HG02943 (cell line): Measurements from ENCODE around the gene MAIP1.

Experiments
- ATAC-seq: cut with Tn5 transposase; IDR thresholded peaks from one replicate; pipeline ENCODE4 v1.9.1; 2021; ENCODE audit warnings: mild to moderate bottlenecking, low read depth, moderate library complexity; ENCODE audit not compliant: unreplicated experiment

The MAIP1 gene

DNA sequence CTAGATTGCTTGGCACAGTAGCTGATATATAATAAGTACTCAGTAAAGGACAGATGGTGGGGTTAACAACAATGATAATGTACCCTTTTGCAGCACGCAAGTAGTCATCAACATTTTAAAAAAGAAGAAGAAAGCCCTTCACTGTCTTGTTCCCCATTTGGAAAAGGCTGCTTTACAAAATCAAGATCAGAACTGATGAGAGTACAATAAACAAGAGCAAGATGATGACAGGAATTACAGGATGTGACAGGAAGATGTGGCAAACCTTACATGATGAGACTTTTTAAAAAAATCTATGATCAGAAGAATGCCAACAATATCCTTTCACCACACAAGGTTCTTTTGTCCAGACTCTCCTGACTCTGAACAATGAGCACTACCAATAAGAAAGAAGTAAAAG, 9.2 kb upstream of the MAIP1 start:
- no peak for ATAC-seq

DNA sequence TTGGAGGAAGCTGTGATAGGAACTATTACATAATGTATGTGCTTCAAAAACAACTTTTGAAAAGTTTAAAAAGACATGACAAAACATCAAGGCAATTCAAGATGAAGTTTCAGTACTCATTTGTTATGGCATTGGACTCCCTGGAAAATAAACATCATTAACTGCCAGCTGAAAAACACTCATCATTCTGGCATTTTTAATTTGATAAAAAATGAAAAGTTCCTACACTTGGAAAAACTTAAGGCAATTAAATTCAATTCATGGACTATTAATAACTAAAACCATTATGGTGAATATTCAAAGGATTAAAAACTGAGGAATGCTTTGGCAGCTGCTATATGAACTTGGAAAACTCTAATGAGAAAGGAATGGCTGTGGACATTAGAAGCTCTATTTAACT, 8.5 kb upstream of the MAIP1 start:
- ATAC-seq = no peak

DNA sequence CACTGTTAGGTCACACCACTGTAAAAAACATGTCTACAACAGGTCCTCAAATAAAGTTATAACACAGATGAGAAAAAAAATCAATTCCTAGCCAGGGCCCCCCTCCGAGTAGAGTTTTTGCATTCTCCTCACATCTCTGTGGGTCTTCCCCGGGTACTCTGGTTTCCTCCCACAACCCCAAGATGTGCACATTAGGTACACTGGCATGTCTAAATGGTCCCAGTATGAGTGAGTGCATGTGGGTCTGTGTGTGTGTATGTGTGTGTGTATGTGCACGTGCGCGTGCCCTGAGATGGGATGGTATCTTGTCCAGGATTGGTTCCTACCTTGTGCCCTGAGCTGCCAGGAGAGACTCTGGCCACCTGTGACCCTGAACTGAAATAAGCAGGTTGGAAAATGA, 5.0 kb upstream of the MAIP1 start:
- ATAC-seq = no peak

DNA sequence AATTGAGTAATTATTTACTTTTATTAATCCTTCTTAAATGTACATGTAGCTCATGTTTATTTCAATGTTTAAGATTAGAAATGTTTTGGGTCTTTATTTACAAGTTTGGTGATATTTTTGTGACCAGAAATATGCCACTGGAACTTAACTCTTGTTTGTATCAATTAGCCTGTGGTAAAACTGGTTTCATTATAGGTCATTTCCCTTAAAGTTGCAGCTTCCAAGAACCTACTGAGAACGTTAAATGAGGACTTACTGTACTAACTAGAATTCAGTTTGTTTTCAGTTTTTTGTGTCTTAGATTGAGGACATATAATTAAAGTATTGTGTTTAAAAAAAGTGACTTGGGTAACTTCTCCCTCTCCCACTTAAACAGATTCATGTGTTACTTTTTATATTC, 4.4 kb upstream of the MAIP1 start:
- ATAC-seq = no peak

DNA sequence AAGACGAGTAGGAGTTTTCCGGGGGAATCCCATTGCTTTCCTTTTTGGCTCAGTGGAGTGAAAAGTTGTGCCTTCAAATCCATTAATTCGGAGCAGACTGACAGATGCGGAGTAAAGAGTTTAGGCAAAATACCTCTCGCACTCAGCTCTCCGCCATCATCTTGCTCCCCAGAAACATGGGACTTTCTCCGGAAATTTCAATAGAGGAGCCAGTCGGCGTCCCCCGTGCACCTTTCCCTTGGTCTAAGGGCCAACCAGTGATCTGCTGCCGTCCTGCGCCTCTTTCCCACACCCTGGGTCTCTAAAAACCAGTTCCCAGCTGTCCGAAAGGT, 409 bp upstream of the MAIP1 start:
- peak; percentile 48 for ATAC-seq

DNA sequence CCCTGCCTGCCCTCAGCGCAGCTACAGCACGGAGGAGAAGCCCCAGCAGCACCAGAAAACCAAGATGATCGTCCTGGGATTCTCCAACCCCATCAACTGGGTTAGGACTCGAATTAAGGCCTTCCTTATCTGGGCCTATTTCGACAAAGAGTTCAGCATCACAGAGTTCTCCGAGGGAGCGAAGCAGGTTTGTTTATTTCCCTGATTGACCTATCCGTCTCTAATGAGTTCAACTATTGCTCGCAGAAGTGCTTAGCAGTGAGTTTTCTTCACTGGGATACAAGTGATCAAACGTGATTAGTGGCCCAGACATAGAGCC, 639 bp downstream of the MAIP1 start:
- ATAC-seq = no peak

DNA sequence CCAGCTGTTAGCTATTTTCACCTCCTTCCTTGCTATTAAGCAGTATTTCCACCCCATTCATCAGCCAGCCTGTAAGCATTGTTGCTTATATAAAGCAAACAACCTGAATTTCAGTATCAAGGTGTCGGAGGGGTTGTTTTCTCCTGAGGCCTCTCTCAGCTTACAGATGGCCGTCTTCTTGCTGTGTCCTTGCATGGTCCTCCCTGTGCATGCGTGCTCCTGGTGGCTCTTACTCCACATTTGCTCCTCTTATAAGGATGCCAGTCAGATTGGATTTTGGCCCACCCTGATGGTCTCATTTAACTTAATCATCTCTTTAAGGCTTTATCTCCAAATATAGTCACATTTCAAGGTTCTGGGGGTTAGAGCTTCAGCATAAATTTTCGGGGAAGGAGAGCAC, 2.6 kb downstream of the MAIP1 start:
- no peak for ATAC-seq

DNA sequence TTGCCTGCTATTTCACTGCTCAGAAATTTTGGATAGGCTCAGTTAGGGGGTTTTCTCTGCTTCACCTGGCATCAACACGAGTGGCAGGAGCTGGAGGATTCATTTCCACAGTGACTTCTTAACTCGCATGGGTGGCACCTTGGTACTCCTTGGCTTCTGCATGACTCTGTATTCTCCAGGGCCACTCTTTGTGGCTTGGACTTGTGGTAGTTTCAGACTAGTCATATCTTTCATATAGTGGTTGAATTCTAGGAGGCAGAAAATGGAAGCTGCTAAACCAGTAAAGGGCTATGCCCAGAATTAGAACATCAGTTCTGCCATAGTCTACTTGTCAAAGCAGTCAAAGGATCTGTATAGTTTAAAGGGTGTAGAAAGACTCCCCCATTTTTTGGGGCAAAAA, 6.8 kb downstream of the MAIP1 start:
- no peak for ATAC-seq

DNA sequence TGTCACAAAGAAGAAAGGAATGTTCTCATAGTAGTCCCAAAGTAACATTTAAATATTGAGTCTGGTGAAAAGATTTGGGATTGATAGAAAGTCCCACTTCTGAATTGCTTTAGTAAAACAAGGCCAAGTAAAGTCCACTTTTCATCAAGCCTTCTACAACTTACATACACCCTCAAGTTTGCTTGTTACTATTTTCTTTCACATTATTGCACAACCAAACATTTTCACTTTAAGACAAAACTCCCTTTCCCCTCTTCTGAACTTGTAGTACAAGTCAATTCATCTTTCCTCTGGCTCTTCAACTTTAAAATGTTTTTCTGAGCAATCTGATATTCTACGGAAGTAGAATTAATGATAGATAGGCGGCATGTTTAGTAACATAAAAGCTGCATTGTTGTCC, 11.0 kb downstream of the MAIP1 start:
- ATAC-seq = no peak

DNA sequence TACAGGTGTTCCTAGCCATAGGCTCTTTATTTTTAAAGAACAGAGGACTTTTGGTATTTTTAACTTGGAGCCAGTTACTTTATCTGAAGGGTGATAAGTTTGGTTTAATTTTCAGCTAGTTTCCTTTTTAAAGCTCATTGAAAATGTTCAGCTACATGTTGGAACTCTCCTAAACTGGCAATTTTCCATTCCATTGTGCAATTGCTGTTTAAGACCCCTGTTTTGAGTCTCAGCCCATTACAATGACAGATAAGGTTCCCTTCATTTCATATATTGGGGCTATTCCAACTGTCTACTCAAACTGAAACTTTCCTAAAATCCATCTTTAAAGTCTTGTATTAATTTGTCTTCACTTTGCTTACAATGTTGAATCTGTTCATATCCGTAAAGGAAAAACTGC, 11.6 kb downstream of the MAIP1 start:
- ATAC-seq = no peak

DNA sequence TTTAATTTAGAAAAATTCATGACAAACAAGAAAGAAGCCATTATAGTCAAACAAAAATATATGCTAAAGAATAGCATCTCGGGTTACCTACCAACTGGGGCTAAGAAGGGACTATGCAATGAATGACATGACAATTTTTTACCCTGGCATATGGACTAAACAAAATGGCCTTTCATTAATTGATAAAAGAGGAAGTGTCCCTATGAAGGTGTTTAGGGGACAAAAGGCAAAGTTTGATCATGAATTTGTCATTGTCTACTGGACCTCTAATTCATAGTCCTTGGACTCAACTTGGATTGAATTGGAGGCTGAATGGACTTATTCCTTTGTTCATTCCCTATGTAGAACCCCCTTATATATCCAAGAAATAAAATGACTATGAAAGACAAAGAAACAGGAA, 12.7 kb downstream of the MAIP1 start:
- no peak for ATAC-seq

DNA sequence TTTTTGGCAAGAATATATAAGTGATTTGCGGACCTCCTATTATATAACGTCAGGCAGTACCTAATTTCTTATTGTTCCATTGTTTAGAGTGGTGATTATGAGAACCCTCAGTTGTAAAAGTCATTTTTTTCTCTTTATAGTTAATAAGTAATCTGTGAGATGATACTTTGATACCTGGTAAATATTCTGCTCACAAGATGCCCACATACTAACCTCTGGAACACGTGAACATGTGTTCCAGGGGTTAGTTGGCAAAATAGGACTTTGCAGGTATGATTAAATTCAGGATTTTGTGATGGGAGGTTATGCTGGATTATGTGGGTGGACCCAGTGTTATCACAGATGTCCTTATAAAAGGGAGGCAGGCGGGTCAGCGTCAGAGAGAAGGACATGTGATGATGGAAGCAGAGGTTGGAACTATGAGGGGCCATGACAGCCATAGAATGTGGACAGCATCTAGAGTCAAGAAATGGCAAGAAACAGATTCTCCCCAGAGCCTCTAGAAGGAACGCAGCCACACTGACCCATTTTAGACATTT, 16.8 kb downstream of the MAIP1 start:
- ATAC-seq = no peak

DNA sequence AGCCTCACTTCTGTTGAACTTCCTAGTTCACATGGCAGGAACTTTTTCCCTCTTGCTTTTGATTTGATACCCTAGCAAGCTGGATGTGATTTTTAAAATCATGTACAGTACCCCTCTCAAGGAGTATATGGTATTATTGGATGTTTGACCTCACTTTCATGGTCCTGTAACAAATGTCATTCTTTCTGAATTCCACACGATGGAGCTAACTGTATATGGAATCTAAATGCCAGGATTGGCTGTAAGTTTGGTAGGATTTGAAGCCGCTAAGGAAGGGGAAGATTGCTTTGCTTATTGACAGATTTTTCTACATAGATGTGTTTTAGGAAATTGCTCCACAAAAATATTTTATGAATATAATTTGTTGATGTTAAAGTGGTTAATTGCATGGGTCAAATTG, 18.3 kb downstream of the MAIP1 start:
- ATAC-seq = no peak

DNA sequence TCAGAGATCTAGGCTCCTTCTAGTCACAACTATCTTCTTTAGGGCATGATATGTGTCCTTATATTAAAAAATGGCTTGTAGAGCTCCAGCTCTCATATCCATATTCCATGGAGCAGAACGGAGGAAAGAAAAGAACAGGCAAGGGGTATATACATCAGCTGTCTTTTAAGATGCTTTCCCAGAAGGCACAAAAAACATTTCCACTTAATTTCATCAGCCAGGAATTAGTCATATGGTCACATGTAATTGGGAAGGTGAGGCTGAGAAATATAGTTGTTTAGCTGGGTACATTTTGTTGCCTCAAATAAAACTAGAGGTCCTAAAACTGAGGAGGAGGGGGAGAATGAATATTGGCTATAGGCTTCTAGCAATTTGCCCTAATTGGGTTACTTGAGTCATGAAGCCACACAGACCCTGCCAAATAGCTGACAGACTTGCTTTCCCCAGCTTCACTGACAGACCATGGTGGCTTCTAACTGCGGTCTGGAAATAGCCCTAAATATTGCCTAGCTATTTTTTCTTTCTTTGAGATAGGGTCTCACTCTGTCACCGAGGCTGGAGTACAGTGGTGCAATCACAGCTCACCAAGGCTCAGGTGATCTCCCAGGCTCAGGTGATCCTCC, 20.0 kb downstream of the MAIP1 start:
- ATAC-seq = no peak

DNA sequence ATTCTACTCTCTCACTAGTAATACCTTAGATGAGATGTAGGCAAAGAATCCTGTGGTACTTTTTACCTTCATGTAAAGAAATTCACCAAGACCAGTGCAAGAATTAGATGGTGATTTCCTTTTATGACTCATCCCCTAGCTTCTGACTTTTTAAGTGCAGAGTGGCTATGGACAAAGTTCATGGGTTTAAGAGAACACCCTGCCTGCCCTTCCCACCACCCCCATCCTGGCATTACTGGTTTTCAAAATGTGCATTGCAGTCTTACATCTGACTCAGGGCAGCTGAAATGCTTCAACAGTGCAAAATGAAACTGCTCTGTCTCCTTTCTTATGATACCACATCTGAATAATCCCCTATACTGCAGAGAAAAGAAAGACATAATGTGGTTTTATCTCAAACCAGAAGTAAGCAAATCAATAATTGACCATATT, 22.6 kb downstream of the MAIP1 start:
- ATAC-seq = peak; percentile 82

DNA sequence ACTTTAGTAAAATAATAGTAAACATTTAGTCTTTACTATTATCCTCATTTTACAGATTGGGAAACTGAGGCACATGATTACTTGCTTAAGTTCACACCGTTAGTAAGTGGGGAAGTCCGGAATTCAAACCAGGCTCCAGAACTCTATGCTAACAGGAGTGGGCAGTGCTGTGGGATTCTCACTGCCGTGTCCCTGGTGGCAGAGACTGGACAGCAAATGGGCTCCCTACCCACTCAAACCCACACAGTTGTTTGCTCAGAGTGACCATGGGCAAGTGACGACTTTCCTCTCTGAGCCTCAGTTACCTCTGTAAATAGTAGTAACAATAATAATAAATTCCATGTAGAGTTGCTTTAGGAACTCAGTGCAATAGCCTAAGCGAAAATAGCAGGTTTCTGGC, 24.0 kb downstream of the MAIP1 start:
- ATAC-seq = no peak

DNA sequence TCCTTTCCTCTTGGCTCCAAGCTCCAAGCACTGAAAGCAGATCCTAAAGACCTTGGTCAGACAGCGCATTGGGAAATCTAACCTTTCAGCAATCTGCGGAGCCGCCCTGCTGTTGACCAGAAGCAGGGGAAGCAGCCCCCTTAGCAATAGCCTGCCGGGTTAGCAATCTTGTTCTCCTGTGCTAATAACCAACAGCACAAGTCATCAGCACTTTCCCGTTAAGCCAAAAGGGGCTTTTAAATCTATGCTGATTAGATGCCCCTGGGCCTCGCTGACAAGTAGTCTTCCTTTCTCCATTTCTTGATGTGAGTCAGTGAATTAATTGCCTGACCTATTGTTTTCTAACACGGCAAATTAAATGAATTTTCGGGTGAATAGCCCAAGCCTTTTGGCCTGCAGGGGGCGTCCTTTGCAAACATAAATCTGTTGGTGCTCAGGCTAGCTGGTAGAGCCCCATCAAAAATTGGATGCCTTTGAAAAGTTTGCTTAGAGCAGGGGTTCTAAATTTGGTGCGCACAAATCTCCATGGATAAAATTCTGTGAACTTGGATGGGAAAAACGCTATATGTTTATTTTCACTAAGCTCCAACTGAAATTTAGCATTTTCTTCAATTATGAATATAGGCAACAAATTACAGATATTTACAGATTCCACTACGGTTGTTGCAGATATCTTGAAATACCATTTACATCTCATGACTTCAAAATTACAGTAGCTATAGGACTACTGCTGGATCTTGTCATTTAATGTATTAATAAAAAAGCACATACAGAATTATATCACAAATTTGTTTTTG, 24.6 kb downstream of the MAIP1 start:
- ATAC-seq = no peak

DNA sequence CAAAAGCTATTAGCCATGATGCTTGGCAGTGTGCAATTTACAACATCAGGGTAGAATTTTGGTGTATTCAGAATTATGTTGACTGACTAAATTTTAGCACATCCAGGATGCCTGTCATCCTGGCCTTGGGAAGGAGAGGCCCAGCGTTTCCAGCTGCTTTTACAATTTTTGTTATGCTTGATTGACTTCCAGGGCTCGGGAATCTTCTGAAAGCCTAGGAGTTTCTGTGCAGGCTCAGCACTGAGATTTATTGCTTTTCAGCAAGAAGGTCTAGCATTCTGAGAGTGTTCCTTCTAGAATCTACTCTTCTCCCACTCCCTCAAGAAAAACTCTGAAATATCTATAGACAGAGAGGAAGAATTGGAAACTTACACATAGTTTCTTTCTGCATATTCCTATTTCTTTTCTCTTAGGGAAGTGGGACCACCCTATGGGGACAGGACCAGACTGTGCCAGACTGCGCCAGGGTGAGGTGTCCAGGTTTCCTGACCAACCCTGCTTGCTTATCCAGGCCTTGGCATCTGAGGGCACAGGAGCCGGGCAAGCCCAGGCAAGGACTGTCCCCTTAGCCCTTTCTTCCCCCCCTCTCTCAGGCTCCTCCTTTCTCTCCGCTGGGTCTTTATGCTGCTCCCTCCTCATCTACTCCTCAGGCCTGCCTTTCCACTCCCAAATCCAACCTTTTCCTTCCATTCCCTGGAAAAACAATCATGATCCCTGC, 26.9 kb downstream of the MAIP1 start:
- ATAC-seq = no peak

DNA sequence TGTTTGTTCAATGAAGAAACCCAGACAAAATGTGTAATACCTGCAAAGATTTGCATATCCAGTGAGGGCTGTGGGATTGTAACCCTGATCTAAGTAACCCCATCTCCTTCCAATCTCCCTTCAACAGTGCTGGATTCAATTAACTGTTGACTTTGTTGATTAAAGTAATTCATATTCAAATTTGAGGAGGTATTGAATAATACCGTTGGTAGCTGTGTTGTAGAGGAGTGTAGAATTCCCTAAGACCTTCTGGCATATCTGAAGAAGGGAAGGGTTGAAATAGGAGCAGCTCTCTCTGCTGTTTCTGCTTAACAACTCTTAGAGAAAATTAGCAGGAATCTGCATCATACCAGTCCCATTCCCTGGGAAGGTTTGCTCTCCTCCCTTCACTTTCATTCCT, 28.2 kb downstream of the MAIP1 start:
- ATAC-seq = no peak

DNA sequence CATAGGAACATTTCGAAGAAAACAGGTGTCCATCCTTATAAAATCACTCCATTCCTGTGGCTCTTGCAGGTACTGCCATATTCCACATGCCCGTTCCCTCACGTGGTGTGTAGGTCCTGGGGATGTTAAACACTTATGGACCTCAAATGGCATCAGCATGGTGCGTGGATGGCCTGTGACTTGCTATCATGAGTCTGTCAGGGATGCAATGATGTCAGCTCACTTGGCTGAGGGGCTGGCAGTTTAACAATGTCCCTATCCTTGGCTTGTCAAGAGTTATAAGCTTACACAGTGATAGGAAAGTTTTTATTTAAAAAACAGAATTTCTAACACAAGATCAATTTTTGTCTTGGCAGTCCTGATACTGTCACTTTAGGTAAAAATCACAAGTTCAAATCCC, 28.8 kb downstream of the MAIP1 start:
- no peak for ATAC-seq

DNA sequence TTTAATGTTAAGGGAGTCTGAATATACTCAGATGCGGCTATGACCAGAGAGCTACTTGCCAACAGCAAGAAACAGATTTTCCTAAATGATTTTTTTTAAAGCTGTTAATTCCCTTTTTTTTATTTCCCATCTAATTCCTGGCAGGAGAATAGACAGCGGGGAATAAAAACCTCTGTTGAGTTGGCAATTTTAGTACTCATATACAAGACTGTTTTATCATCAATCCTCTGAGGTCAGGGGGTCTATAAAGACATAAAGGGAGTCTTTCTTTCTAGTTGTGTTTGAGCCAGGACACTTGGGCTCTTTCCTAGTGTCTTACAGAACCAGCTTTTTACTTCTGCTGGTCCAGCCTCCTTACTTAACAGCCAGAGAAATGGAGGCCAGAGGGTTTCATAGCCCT, 29.4 kb downstream of the MAIP1 start:
- no peak for ATAC-seq
